SIG-M5 treated with dmso at 0.1 percent for 504 hours (cell line): ENCODE measurements around the gene C7orf57.

Experiments
- DNase-seq: peaks from one replicate; lab custom pipeline; 2025; ENCODE audit not compliant: unreplicated experiment; lab: John Stamatoyannopoulos, UW

C7orf57 gene

GRCh38 chr7:48084727-48085432 is 49.5 kb downstream of the C7orf57 start:
- peak; percentile 85 for DNase-seq

GRCh38 chr7:48085433-48085791 is 50.1 kb downstream of the C7orf57 start:
- no peak for DNase-seq

GRCh38 chr7:48085942-48086341 is 50.6 kb downstream of the C7orf57 start:
- DNase-seq: no peak

- DNase-seq: no peak
Measured at GRCh38 chr7:48087349-48087748, 52.0 kb downstream of the C7orf57 start.

GRCh38 chr7:48088559-48089045 is 53.3 kb downstream of the C7orf57 start:
- peak; percentile 91 for DNase-seq

- DNase-seq: no peak
Measured at GRCh38 chr7:48089046-48090003, 54.0 kb downstream of the C7orf57 start, which contains the start of gene UPP1. TSS of gene UPP1 (plus strand) at chr7:48089265. CDS start at chr7:48094784, 5,519 bp downstream.

- DNase-seq: no peak
Measured at GRCh38 chr7:48090095-48090805, 54.9 kb downstream of the C7orf57 start.

GRCh38 chr7:48091506-48092433 is 56.4 kb downstream of the C7orf57 start:
- no peak for DNase-seq

- peak; percentile 13 for DNase-seq
Measured at GRCh38 chr7:48094861-48095293, 59.5 kb downstream of the C7orf57 start.

- DNase-seq: peak; percentile 4
Measured at GRCh38 chr7:48096273-48096672, 60.9 kb downstream of the C7orf57 start.

- peak; percentile 3 for DNase-seq
Measured at GRCh38 chr7:48097521-48098231, 62.3 kb downstream of the C7orf57 start.

- DNase-seq: no peak
Measured at GRCh38 chr7:48098846-48099245, 63.5 kb downstream of the C7orf57 start.

GRCh38 chr7:48099781-48100180 is 64.4 kb downstream of the C7orf57 start:
- no peak for DNase-seq

- DNase-seq: no peak
Measured at GRCh38 chr7:48101352-48101751, 66.0 kb downstream of the C7orf57 start.

GRCh38 chr7:48101968-48102367 is 66.6 kb downstream of the C7orf57 start:
- no peak for DNase-seq

GRCh38 chr7:48102530-48102929 is 67.2 kb downstream of the C7orf57 start:
- no peak for DNase-seq

GRCh38 chr7:48105045-48105444 is 69.7 kb downstream of the C7orf57 start:
- DNase-seq: no peak

- DNase-seq: no peak
Measured at GRCh38 chr7:48106906-48107659, 71.7 kb downstream of the C7orf57 start.
